UCSD-AML1 (cell line): Measurements from ENCODE around the gene SNRPA.
A peak's percentile ranks its signal among the peaks of the same experiment; 100 is the strongest.

ENCODE experiments used
- DNase-seq: peaks from one replicate; lab custom pipeline; 2025; ENCODE audit not compliant: unreplicated experiment; lab: John Stamatoyannopoulos, UW

The SNRPA gene

GRCh38 chr19:40800339-40800996, 49.5 kb downstream of the SNRPA start:
- no peak for DNase-seq

GRCh38 chr19:40800997-40801377, 50.0 kb downstream of the SNRPA start:
- no peak for DNase-seq

- DNase-seq, result no peak
Measured at GRCh38 chr19:40801426-40802299, 50.7 kb downstream of the SNRPA start.

DNA sequence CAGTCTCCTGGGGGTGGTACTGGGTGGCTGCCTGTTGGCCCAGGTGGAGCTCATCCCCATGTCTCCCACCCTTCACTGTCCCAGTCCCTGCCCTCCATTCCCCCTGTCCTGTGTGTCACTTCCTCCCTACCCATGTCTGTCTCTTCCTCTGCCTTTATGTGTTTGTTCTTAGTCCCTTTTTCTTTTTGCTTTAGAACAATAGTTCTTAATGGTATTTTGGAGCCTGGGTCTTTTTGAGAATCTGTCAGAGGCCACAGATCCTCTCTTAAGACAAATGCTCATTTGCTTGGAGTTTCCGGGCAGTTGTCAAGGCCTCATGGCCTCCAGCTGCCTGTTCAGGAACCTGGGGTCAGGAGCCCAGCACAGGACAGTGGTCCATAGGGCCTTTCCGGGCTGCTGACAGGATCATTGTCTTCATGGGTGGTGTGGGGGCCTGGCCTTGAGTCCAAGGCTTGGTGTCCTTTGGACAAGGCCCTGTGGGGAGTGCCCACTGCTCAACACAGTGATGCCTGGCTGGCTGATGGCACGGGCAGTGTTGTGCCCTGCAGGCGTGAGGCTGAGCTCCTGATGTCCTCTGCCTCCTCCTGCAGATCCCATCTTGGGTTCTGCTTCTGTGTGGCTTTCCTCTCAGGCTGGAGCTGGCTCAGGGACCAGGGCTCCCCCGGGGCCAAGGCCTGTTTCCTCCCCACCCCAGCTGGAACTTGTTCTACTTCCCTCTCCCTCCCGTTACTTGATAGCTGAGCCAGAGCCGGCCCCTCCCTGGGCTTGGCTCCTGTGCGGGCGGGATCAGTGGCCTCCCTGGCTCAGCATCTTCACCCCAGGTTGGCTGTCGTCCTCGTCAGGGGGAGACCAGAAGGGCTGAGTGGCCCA, 51.5 kb downstream of the SNRPA start:
- DNase-seq, result peak; percentile 40

DNA sequence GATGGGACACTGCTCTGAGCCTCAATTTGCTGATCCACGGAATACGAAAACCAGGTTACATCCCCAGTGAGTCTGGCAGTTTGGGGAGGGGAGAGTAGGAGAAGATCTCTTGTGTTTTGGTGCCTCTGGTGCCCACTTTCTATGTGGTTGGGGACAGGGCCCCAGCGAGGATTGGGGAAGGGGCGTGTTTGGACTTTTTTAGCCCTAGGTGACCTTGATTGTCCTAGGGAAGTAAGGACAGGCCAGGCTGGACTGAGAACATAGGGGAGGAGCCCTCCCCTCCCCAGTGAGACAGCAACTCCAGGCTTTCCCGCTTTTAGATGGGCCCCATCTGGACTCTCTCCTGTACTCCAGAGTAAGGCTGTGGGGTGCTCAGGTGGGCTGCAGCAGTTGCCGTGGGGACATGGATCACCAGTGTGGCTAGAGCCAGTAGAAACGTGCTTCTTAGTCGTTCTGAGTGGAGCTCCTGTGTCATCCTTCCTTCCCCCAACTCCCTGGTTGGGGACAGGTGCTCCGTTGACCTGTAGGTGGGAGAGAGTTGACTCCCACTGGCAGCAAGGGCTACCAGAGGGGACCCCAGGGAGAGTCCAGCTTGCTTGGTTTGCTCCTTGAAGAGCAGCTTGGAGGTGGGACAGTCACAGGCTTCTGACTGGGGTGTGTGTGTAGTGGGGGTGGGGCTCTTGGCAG, 52.3 kb downstream of the SNRPA start:
- no peak for DNase-seq

- no peak for DNase-seq
Measured at GRCh38 chr19:40803857-40804782, 53.1 kb downstream of the SNRPA start.

- DNase-seq, result no peak
Measured at GRCh38 chr19:40804783-40805242, 53.8 kb downstream of the SNRPA start.

DNA sequence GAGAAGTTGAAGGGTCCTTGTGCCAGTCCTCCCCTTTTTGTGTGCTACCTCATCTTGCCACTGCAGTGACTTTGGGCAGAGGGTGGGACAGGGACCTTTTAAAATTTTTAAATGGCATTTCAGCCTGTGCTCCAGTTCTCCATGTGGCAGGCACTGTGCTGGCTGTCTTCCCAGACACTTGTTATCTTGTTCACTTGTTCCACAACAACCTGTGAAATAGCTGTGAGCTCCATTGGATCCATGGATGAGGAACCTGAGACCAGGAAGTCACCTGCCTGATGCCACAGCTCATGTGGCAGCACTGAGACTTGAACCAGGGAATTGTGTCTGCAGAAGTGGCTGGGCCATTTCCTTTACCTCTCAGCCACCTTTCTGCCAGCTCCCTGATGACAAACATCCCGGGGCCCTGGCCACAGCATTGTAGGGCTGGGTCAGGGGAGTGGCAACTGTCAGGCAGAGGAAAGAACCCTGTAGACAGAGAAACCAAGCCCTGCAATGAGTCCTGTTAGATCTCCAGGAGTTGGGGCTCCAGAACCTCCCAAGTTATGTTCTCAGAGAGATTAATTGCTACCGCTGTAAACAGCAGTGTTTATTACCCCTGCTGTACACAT, 54.4 kb downstream of the SNRPA start:
- DNase-seq, result no peak

DNA sequence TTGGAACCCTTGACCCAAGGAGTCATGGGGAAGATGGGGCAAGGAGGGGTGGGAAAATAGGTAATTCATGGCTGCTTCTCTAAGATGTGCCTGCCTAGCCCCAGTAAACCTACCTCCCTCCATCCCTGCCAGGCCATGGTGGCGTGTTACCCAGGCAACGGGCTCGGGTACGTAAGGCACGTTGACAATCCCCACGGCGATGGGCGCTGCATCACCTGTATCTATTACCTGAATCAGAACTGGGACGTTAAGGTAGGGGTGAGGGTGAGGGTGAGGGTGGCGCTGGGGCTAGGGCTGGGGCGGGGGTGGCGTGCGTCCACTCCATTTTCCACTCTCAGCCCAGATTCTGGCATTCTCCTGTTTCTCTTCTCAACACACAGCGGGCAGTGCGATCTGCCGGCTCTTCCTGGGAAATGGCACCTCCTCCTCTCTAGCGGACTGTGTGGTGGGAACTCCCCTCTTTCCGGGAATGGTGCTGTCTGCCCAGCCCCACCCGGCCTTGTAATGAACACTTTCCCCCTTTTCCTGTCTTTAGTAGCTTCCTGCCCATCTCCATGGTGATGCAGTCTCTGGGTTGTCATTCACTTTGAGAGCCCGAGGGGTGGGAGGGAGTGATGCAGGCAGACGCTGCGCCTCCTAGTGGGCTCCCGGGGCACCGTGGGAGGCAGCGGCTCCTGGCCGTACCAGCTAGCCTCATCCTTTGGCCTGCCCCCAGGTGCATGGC, 55.6 kb downstream of the SNRPA start:
- DNase-seq, result peak; percentile 59

- no peak for DNase-seq
Measured at GRCh38 chr19:40807147-40808020, 56.4 kb downstream of the SNRPA start.

DNA sequence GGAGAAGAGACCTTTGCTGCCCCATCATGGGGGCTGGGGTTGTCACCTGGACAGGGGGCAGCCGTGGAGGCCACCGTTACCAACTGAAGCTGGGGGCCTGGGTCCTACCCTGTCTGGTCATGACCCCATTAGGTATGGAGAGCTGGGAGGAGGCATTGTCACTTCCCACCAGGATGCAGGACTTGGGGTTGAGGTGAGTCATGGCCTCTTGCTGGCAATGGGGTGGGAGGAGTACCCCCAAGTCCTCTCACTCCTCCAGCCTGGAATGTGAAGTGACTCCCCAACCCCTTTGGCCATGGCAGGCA, 57.0 kb downstream of the SNRPA start:
- no peak for DNase-seq

DNA sequence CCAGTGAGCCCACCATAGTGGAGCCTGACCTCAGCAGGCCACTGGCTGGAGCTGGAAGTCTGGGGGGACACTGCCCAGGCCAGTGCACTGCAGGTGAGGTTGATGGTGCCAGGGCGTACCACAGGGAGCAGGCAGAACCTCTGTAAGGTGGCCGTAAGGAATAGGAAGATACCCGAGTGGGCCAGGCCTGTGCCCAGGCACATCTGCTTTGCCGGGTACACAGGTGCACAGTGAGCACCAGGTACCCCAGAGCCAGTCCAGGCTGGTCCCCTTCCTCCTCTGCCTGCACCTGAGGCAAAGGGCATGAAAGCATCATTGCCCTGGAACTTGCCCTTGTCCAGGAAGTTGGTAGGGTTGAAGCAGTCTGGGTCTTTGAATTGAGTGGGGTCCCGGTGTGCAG, 57.5 kb downstream of the SNRPA start:
- DNase-seq, result no peak

- no peak for DNase-seq
Measured at GRCh38 chr19:40809358-40810086, 58.5 kb downstream of the SNRPA start.

- no peak for DNase-seq
Measured at GRCh38 chr19:40810160-40810559, 59.2 kb downstream of the SNRPA start.

GRCh38 chr19:40810649-40811408, 59.8 kb downstream of the SNRPA start:
- peak; percentile 72 for DNase-seq

DNA sequence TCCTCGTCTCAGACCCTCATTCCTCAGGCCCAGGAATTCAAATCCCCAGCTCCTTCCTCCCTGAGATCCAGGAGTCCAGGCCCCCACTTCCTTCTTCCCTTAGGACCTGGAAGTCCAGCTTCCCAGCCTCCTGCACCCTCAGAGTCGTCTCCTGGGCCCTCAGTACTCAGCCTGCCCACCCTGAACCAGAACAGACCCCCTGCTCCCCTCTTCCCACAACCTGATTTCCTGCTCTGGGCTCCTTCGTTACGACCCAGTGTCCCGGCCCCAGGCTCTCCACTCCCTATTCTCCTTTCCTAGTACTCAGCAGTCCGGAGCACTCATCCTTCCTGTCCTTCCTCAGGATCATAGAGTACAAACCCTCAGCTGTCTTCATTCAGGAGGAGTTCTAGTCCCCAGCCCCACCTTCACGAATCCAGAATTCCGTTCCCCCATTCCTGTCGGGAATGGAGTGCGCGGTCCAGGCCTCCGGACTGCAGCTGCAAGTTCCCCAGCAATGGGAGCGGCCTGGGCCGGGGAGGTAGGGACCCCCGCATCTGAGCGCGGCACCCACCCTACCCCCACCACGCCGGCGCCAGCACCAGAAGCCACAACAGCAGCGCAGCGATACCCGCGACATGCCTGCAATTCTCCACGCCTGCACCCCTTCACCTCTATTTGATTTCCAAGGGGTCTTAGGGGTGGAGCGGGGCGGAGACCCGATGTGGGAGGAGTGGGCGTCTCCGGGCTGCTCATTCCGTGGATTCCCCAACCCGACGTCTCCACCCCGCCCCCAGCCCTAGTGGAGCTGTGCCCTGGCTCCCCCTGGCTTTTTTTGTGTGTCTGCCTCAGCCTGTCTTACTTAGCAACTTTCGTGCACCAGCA, 60.7 kb downstream of the SNRPA start:
- DNase-seq, result no peak
